ENCODE data around the gene TRIP6.
"Not testable (repeated sequence)": the region's sequence is repeated elsewhere in the genome, so short reads cannot be mapped to it uniquely, and the experiment has no call there.

The TRIP6 gene

GRCh38 chr7:100908512-100908911 lies 41.3 kb downstream of the TRIP6 start:
- in situ Hi-C loops (cut with MboI; ENCODE audit: low sequenced_read_pairs): no loop called here

DNA sequence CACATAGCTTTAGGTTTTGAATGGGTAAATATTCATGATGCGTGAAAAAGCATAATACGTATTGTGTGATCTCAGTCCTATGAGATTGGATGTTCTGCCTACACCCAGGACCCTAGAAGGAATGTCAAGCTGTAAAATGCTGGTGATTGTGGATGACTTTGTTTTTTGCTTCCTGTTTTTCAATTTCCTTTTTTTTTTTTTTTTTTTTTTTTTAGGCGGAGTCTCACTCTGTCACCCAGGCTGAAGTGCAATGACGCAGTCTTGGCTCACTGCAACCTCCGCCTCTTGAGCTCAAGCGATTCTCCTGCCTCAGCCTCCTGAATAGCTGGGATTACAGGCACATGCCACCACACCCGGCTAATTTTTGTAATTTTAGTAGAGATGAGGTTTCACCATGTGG lies 43.3 kb downstream of the TRIP6 start:
- in situ Hi-C loops (cut with MboI; ENCODE audit: low sequenced_read_pairs): not testable (repeated sequence)

- in situ Hi-C loops (cut with MboI; ENCODE audit: low sequenced_read_pairs): no loop called here
Measured at GRCh38 chr7:100911484-100911883, 44.3 kb downstream of the TRIP6 start.

DNA sequence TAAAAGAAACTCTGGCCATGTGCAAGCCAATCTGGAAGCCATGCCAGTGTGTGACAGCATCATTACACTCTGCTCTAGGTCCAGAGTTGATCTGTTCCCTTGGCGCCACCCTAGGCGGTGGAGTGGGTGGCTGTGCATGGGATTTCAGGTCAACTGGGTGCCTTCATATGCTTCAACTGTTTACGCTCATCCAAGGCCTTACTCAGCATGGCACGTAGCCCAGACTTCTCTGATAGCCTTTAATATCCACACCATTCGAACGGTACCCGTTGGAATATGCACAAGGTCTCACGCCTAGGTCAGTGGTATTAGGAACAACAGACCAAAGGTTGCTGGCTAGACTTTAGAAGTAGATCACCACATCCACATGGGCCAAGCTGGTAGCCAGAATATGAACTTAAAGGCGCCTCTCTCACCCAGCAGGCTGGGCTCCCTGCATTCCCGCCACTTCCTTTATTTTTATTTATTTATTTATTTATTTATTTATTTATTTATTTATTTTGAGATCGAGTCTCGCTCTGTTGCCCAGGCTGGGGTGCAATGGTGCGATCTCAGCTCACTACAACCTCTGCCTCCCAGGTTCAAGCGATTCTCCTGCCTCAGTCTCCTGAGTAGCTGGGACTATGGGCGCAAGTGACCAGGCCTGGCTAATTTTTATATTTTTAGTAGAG lies 47.2 kb downstream of the TRIP6 start:
- in situ Hi-C loops (cut with MboI; ENCODE audit: low sequenced_read_pairs): no loop called here

DNA sequence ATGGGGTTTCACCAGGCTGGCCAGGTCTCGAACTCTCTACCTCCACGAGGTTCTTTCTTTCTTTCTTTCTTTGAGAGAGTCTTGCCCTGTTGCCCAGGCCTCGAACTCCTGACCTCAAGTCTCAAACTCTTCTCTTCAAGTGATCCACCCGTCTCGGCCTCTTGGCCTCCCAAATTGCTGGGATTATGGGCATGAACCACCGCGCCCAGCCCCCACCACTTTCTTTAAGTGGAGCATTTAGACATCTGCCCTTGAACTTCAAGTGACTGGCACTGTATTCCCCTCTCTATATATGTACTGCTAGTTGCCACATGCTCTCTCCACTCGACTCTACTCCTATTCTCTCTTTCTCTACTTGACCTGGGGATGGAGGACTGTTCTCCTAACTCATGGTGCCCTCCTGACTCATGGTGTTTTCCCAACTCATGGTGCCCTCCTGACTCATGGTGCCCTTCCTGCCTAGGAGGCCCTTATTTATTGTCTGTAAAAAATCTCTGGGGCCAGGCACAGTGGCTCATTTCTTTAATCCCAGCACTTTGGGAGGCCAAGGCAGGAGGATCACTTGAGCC lies 47.8 kb downstream of the TRIP6 start:
- in situ Hi-C loops (cut with MboI; ENCODE audit: low sequenced_read_pairs): no loop called here

- in situ Hi-C loops (cut with MboI; ENCODE audit: low sequenced_read_pairs): not testable (repeated sequence)
Measured at GRCh38 chr7:100919335-100919734, 52.1 kb downstream of the TRIP6 start.

DNA sequence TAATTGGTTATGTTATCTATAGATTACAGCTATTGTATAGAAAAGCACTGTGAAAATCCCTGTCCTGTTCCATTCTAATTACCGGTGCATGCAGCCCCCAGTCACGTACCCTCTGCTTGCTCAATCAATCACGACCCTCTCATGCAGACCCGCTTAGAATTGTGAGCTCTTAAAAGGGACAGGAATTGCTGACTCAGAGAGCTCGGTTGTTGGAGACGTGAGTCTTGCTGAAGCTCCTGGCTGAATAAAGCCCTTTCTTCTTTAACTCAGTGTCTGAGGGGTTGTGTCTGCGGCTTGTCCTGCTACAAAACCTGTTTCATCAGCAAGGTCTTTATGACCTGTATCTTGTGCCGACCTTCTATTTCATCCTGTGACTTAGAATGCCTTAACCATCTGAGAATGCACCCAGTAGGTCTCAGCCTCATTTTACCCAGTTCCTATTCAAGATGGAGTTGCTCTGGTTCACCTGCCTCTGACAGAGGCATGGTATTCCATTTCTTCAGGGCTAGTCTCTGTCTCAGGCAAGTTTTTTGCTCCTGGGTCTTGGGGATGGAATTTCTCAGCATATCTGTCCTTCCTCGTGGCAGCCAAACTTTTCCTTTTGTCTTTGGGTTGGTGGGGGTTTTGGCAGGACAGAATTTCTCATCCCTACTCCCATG lies 52.7 kb downstream of the TRIP6 start:
- in situ Hi-C loops (cut with MboI; ENCODE audit: low sequenced_read_pairs): not testable (repeated sequence)

GRCh38 chr7:100921039-100921438 lies 53.9 kb downstream of the TRIP6 start:
- in situ Hi-C loops (cut with MboI; ENCODE audit: low sequenced_read_pairs): no loop called here
